GM12872 (cell line): ENCODE data around the gene COLEC12.

Experiments
- TF ChIP-seq, protein P1 (sequence below): IDR thresholded peaks from 3 replicates; pipeline ENCODE4 v1.5.1; 2011; ENCODE audit warnings: low read depth, mild to moderate bottlenecking, low read length, moderate library complexity; ENCODE audit not compliant: insufficient read depth

Gene COLEC12

DNA sequence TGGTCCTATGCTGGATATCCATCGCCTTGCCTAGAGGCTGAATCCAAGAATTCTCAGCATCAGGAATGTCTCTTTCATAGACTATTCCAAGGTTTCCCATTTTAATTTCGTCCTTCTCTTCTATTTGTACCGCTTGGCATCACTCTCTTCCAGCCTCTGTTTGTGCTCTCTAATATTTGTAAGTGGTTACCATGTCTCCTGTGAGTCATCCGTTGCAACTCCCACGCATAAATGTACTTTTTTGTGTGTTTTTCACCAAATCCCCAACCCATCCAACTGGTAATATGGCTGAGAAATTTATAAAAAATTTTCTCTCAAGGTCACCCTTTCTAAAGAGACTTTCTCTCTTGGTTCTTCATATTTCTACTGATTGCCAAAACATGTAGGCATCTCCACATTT, 21.8 kb downstream of the COLEC12 start:
- TF ChIP-seq, protein P1, sequence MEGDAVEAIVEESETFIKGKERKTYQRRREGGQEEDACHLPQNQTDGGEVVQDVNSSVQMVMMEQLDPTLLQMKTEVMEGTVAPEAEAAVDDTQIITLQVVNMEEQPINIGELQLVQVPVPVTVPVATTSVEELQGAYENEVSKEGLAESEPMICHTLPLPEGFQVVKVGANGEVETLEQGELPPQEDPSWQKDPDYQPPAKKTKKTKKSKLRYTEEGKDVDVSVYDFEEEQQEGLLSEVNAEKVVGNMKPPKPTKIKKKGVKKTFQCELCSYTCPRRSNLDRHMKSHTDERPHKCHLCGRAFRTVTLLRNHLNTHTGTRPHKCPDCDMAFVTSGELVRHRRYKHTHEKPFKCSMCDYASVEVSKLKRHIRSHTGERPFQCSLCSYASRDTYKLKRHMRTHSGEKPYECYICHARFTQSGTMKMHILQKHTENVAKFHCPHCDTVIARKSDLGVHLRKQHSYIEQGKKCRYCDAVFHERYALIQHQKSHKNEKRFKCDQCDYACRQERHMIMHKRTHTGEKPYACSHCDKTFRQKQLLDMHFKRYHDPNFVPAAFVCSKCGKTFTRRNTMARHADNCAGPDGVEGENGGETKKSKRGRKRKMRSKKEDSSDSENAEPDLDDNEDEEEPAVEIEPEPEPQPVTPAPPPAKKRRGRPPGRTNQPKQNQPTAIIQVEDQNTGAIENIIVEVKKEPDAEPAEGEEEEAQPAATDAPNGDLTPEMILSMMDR: no peak

DNA sequence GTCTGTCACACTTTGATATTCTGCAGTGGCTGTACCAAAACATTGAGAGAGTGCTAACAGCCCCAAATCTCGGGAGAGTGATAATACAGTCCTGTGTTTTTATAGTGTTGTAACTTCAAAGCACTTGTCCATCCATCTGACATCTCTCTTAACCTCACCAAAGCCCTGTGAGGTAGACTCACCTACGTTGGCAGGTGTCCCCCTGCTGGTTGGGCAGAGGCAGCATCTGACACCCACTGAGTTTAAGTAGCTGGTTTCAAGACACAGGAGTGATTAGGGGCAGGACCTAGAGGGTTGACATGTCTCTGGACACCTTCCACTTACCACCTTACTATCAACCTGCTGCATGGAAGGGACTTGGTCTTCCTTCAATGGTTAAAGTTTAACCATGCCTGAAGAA, 22.9 kb downstream of the COLEC12 start:
- TF ChIP-seq, protein P1: peak; percentile 68

DNA sequence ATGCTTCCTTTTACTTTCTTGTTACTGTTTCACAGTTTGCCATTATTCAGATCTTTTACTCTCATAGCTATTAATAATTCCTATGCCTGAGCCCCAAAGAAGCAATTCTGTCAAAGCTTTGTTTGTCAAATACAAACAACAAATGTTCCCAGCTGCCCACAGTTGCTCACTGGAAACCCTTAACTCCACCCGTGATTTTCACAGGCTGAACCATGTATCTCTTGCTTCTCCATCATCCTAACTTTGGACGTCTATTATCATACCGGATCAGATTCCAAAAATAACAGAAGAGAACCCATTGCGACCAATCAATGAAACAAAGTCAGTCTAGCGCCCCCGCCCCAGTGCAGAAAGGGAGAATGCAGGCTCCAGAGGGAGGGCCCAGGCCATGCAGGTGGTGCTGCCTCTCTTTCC, 24.2 kb downstream of the COLEC12 start:
- TF ChIP-seq, protein P1: no peak

DNA sequence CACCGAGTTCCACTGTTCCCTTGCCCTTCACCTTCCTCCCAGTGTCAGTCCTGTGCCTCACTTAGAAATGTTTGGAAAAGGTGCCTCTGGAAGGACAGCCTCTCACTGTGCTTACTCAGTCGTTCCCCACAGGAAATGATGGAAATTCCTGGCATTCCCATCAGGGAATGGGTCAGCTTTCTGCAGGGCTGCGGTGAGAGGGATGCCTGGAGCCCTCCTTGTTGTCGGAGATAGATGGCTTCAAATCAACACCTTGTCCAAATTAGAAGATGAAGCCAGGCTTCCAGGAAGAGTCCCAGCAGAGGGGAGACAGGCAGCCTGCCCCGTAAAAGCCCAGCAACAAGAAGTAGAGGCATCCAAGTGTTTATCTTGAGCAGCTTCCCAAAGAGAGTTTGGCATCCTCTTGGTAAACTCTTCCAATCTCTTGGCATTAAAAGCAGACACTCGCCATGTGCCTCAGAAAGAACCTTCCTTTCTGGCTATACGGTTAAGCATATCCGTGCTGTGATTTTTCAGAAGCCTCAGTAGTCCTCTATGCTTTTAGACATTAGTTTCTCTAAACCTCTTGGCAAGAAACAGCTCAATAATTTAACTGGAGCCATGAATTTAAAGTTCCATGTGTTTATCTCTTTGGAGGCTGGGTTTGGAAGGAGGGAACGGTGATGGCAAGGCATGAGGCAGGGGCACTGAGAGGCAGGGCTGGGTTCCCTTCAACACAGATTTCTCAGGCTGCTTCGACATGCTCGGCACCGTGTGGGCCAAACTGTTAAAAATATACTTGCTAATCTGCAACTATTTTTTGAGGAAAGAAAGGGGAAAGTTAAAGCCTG, 25.1 kb downstream of the COLEC12 start:
- TF ChIP-seq, protein P1: no peak

DNA sequence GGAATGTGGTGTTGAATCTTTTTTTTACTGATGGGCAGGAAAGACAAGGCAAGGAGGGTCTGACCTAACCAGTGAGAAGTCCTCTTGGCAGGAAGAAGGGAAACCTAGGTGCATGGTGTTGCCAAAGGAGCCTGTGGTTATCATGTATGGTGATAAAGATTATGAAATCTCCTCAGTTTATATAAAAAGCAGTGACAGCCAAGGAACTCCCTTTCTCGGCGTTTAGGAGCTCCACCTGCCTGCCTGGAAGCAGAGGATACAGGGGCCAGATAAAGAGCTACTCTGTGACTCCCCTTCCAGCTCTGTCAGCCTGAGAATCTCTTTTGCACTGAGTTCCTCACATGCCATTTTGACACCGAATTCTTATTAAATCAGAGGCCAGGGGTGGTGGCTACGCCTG, 26.1 kb downstream of the COLEC12 start:
- TF ChIP-seq, protein P1: no peak

DNA sequence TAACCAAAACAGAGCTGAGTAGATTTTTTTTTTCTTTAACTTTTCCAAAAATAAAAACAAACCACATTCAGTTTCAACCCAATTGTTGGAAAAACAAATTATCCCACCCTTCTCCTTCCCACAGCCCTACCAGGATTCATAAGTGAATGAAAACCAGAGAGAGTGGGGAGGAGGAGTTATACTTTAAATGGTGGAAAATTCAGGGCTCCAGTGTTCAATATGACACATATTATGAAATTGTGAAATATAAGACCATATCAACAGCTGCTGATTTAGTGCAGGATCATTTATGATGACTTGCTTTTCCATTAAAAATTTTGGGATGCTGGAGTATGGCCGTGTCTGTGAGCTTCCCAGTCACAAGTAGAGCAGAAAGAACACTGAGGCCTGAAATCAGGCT, 26.7 kb downstream of the COLEC12 start:
- TF ChIP-seq, protein P1: no peak

DNA sequence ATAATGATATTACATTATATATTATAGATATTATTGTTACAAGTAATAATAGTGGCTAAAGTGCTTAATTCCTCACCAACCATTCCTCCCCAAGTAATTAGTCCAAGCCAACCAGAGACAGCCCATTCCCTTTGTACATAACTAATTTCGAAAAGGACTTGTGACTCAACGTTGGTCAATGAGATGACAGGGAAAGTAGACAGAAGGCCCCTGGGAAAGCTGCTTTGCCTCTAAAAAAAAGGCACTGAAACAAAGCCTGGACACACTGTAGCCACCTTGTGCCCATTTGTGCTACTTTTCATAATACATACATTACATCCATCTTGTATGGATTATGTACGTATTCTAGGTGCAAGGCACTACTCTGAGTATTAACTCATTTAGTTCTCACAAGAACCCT, 28.8 kb downstream of the COLEC12 start:
- TF ChIP-seq, protein P1: no peak
